ENCODE data around the gene RTN4RL2.

GRCh38 chr11:57504511-57504910, 44.2 kb downstream of the RTN4RL2 start:
- no peak for TF ChIP-seq EZH2phosphoT487 (IDR thresholded peaks at IDR 0.05; ENCODE audit: borderline replicate concordance, low read length)
- TF ChIP-seq, protein P1, sequence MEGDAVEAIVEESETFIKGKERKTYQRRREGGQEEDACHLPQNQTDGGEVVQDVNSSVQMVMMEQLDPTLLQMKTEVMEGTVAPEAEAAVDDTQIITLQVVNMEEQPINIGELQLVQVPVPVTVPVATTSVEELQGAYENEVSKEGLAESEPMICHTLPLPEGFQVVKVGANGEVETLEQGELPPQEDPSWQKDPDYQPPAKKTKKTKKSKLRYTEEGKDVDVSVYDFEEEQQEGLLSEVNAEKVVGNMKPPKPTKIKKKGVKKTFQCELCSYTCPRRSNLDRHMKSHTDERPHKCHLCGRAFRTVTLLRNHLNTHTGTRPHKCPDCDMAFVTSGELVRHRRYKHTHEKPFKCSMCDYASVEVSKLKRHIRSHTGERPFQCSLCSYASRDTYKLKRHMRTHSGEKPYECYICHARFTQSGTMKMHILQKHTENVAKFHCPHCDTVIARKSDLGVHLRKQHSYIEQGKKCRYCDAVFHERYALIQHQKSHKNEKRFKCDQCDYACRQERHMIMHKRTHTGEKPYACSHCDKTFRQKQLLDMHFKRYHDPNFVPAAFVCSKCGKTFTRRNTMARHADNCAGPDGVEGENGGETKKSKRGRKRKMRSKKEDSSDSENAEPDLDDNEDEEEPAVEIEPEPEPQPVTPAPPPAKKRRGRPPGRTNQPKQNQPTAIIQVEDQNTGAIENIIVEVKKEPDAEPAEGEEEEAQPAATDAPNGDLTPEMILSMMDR (IDR thresholded peaks at IDR 0.05; ENCODE audit: low read depth, low read length, poor library complexity, severe bottlenecking), result no peak

All from DOHH2 (cell line).